Measurements from ENCODE around the gene DDX21.
"Not testable (repeated sequence)": the region's sequence is repeated elsewhere in the genome, so short reads cannot be mapped to it uniquely, and the experiment has no call there.

Gene DDX21

GRCh38 chr10:68955832-68956532 lies at the start of gene DDX21:
Gene DDX21 (plus strand): TSS chr10:68956170. CDS start chr10:68956226, 56 bp downstream.
- TF ChIP-seq CTCF (IDR thresholded peaks at IDR 0.05; ENCODE audit: low read depth, low read length, missing control alignments), result peak; percentile 75
- peak; percentile 83 for DNase-seq (ENCODE audit: low read depth)
- H3K4me3 ChIP-seq (ENCODE audit: low read depth, low read length), result peak within 1 kb of the TSS; percentile 69

GRCh38 chr10:68924593-68924992 lies 31.4 kb upstream of the DDX21 start:
- DNase-seq (ENCODE audit: low read depth), result no peak
- TF ChIP-seq CTCF (IDR thresholded peaks at IDR 0.05; ENCODE audit: low read depth, low read length, missing control alignments), result no peak
- H3K4me3 ChIP-seq (ENCODE audit: low read depth, low read length), result no peak overlapping the region

DNA sequence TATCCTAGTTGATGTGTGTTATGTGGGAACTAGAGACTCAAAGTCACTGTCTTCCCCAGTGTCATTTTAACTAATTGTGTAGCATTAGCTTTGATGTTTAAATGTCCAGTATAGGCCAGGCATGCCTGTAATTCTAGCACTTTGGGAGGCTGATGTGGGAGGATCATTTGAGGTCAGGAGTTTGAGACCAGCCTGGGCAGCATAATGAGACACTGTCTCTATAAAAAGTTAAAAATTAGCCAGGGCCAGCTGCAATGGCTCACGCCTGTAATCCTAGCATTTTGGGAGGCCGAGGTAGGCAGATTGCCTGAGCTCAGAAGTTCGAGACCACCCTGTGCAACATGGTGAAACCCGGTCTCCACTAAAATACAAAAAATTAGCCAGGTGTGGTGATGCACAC lies 30.5 kb upstream of the DDX21 start:
- H3K4me3 ChIP-seq (ENCODE audit: low read depth, low read length), result no peak overlapping the region
- no peak for TF ChIP-seq CTCF (IDR thresholded peaks at IDR 0.05; ENCODE audit: low read depth, low read length, missing control alignments)
- no peak for DNase-seq (ENCODE audit: low read depth)

- not testable (repeated sequence) for DNase-seq (ENCODE audit: low read depth); H3K4me3 ChIP-seq (ENCODE audit: low read depth, low read length)
Observed at GRCh38 chr10:68929157-68929556, 26.8 kb upstream of the DDX21 start.

DNA sequence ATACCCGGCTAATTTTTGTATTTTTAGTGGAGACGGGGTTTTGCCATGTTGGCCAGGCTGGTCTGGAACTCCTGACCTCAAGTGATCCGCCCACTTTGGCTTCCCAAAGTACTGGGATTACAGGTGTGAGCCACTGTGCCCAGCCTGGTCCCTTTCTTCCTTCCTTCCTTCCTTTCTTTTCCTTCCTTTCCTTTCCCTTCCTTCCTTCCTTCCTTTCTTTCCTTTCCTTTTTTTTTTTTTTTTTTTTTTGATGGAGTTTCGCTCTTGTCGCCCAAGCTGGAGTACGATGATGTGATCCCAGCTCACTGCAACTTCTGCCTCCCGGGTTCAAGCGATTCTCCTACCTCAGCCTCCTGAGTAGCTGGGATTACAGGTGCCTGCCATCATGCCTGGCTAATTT lies 26.1 kb upstream of the DDX21 start:
- DNase-seq (ENCODE audit: low read depth); H3K4me3 ChIP-seq (ENCODE audit: low read depth, low read length): not testable (repeated sequence)

DNA sequence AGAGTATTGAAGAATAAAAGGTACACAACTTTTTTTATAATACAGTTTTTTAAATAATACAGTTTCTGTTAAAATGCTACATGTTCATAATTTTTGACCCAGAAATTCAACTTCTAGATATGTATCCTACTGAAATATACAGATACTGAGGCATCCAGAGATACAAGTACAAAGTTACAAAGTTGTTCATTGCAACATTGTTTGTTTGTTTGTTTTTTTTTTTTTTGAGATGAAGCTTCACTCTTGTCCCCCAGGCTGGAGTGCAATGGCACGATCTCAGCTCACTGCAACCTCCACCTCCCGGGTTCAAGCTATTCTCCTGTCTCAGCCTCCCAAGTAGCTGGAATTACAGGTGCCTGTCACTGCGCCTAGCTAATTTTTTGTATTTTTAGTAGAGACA lies 23.1 kb upstream of the DDX21 start:
- DNase-seq (ENCODE audit: low read depth); H3K4me3 ChIP-seq (ENCODE audit: low read depth, low read length): not testable (repeated sequence)

DNA sequence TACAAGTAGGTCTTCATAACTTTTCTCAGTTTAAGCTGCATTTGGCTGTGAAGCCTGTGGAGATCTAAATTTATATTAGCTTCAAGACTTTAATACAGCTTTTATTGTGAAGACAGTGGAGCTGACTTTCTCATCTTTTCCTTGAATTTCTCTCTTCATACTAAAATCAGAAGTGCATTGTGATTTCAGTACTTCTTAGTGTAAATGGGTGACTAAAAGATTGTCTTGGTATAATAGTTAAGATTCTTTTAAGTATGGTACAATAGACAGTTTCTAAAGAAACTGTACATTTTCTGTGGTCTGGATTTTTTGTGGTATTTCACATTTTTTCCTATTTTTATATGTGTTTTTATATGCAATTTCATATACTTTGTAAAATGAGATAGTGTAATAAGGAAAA lies 21.0 kb upstream of the DDX21 start:
- no peak for DNase-seq (ENCODE audit: low read depth)
- no peak for TF ChIP-seq CTCF (IDR thresholded peaks at IDR 0.05; ENCODE audit: low read depth, low read length, missing control alignments)
- no peak overlapping the region for H3K4me3 ChIP-seq (ENCODE audit: low read depth, low read length)

GRCh38 chr10:68938117-68938516 lies 17.9 kb upstream of the DDX21 start:
- H3K4me3 ChIP-seq (ENCODE audit: low read depth, low read length), result no peak overlapping the region
- no peak for DNase-seq (ENCODE audit: low read depth)
- no peak for TF ChIP-seq CTCF (IDR thresholded peaks at IDR 0.05; ENCODE audit: low read depth, low read length, missing control alignments)

DNA sequence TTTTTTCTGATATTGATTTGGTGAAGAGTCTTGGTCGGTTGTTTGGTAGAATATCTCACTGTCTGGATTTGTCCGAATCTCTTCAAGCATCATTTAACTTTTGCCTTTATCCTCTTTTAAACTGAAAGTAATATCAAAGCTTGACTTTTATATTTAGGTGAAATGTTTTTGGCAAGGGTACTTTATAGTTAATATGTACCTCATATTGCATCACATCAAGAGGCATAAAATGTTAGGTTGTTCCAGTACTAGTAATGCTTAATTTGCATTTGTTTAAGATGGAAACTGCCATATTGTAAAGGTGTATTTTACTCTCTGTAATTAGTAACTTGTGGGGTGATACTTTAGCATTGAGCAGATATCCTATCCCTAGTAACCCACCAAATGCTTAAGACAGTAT lies 17.1 kb upstream of the DDX21 start:
- no peak for DNase-seq (ENCODE audit: low read depth)

GRCh38 chr10:68940917-68941316 lies 15.1 kb upstream of the DDX21 start:
- DNase-seq (ENCODE audit: low read depth); H3K4me3 ChIP-seq (ENCODE audit: low read depth, low read length): not testable (repeated sequence)

More for the DNA sequence above, 17.1 kb upstream of the DDX21 start:
- no peak for TF ChIP-seq CTCF (IDR thresholded peaks at IDR 0.05; ENCODE audit: low read depth, low read length, missing control alignments)
- H3K4me3 ChIP-seq (ENCODE audit: low read depth, low read length), result no peak overlapping the region
